ENCODE results near the gene RAD18.

RAD18 gene

DNA sequence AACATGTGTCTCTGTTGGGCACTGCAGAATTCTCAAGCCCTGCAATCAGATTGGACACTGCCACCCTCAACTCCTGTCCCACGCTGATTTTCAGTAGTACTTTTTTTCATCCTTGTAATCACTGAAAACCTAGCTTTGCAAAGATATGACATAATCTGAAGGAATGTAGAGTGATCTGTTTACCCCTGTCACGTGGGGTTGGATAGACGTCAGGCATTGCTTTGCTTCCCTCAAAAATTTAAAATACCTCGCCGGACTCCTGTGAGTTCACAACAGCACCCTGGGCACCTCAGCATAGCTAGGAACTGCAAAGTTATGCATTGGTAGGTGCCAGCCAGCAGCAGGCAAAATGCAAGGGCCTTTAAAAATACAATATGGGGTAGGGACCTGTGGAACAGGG, 122.7 kb downstream of the RAD18 start:
- H3K9me3 ChIP-seq (replicated peaks in 1 of 2; ENCODE audit: control insufficient read depth in 2 of 2, insufficient read depth in 1 of 2, low read depth in 1 of 2, low read length in 2 of 2), result peaks cover 3 to 9% of the 10 kb centered on the region in 2 donors
- H3K4me1 ChIP-seq (ENCODE audit: control insufficient read depth in 2 of 2, insufficient read depth in 1 of 2, low read depth in 1 of 2, low read length in 2 of 2), result peaks cover 0 to 1% of the 10 kb centered on the region in 2 donors
- H3K4ac ChIP-seq (ENCODE audit: low read length), result no peak overlapping the region
- no peak overlapping the region for H2AK5ac ChIP-seq (ENCODE audit: low read depth, low read length)
- no peak overlapping the region for H3K18ac ChIP-seq (ENCODE audit: low read length)
- H4K91ac ChIP-seq (ENCODE audit: low read depth, low read length, poor library complexity), result no peak overlapping the region
- H2BK5ac ChIP-seq (ENCODE audit: low read length), result no peak overlapping the region
- no CpG with 5 or more reads among the region's 5 CpGs for WGBS, 2 donors (ENCODE audit: extremely low coverage in 2 of 2, insufficient read length in 2 of 2, insufficient replicate concordance in 1 of 2)
- no peaks in the 10 kb centered on the region for H3K27me3 ChIP-seq (ENCODE audit: control insufficient read depth in 3 of 3, insufficient read depth in 3 of 3, low read depth in 1 of 3, low read length in 3 of 3)
- H3K4me2 ChIP-seq (ENCODE audit: insufficient read depth, low read length, poor library complexity, severe bottlenecking), result no peak overlapping the region
- no peak for DNase-seq (ENCODE audit: low spot score)
- no peaks in the 10 kb centered on the region for H3K79me1 ChIP-seq (ENCODE audit: low read depth, low read length)
- no peak overlapping the region for H3K9ac ChIP-seq (ENCODE audit: low read depth, low read length, poor library complexity)
- no peaks in the 10 kb centered on the region for H3K36me3 ChIP-seq (replicated peaks in 1 of 2; ENCODE audit: control insufficient read depth in 2 of 2, insufficient read depth in 2 of 2, low read length in 2 of 2)
- H3K23ac ChIP-seq (ENCODE audit: low read depth, low read length, poor library complexity), result no peak overlapping the region
- no peak overlapping the region for H3K27ac ChIP-seq (replicated peaks; ENCODE audit: low read length)
- H2BK120ac ChIP-seq (ENCODE audit: low read depth, low read length), result no peak overlapping the region
- H2AFZ ChIP-seq (ENCODE audit: low read length), result no peak overlapping the region
- no peak overlapping the region for H2BK15ac ChIP-seq (ENCODE audit: low read length)
- H3K14ac ChIP-seq (ENCODE audit: low read length), result no peak overlapping the region
- H4K8ac ChIP-seq (ENCODE audit: low read depth, low read length), result no peak overlapping the region
- H3K4me3 ChIP-seq (ENCODE audit: low read length in 2 of 2), result no peak overlapping the region
- H2BK12ac ChIP-seq (ENCODE audit: low read length), result no peak overlapping the region

- Histone ChIP-seq H3K14ac (ENCODE audit: low read length) (no peak overlapping the region), H3K4ac (ENCODE audit: low read length) (no peak overlapping the region), H3K23ac (ENCODE audit: low read depth, low read length, poor library complexity) (no peak overlapping the region), H2BK120ac (ENCODE audit: low read depth, low read length) (no peak overlapping the region), H3K27ac (replicated peaks; ENCODE audit: low read length) (no peak overlapping the region), H3K18ac (ENCODE audit: low read length) (no peak overlapping the region), H2BK15ac (ENCODE audit: low read length) (no peak overlapping the region), H3K4me1 (ENCODE audit: control insufficient read depth in 2 of 2, insufficient read depth in 1 of 2, low read depth in 1 of 2, low read length in 2 of 2) (no peaks in the 10 kb centered on the region), H3K79me1 (ENCODE audit: low read depth, low read length) (no peaks in the 10 kb centered on the region), H3K27me3 (ENCODE audit: control insufficient read depth in 3 of 3, insufficient read depth in 3 of 3, low read depth in 1 of 3, low read length in 3 of 3) (no peaks in the 10 kb centered on the region), H3K4me2 (ENCODE audit: insufficient read depth, low read length, poor library complexity, severe bottlenecking) (no peak overlapping the region), H4K91ac (ENCODE audit: low read depth, low read length, poor library complexity) (no peak overlapping the region), H3K4me3 (ENCODE audit: low read length in 2 of 2) (no peak overlapping the region), H3K9me3 (replicated peaks in 1 of 2; ENCODE audit: control insufficient read depth in 2 of 2, insufficient read depth in 1 of 2, low read depth in 1 of 2, low read length in 2 of 2) (peaks cover 3 to 6% of the 10 kb centered on the region in 2 donors), H4K8ac (ENCODE audit: low read depth, low read length) (no peak overlapping the region), H2BK5ac (ENCODE audit: low read length) (no peak overlapping the region), H2AFZ (ENCODE audit: low read length) (no peak overlapping the region), H2BK12ac (ENCODE audit: low read length) (no peak overlapping the region), H2AK5ac (ENCODE audit: low read depth, low read length) (no peak overlapping the region), H3K36me3 (replicated peaks in 1 of 2; ENCODE audit: control insufficient read depth in 2 of 2, insufficient read depth in 2 of 2, low read length in 2 of 2) (no peaks in the 10 kb centered on the region), H3K9ac (ENCODE audit: low read depth, low read length, poor library complexity) (no peak overlapping the region)
- no peak for DNase-seq (ENCODE audit: low spot score)
- WGBS, 2 donors (ENCODE audit: extremely low coverage in 2 of 2, insufficient read length in 2 of 2, insufficient replicate concordance in 1 of 2), result no CpG with 5 or more reads among the region's 9 CpGs
These were observed 123.5 kb downstream of the RAD18 start for GRCh38 chr3:8839607-8840325.

DNA sequence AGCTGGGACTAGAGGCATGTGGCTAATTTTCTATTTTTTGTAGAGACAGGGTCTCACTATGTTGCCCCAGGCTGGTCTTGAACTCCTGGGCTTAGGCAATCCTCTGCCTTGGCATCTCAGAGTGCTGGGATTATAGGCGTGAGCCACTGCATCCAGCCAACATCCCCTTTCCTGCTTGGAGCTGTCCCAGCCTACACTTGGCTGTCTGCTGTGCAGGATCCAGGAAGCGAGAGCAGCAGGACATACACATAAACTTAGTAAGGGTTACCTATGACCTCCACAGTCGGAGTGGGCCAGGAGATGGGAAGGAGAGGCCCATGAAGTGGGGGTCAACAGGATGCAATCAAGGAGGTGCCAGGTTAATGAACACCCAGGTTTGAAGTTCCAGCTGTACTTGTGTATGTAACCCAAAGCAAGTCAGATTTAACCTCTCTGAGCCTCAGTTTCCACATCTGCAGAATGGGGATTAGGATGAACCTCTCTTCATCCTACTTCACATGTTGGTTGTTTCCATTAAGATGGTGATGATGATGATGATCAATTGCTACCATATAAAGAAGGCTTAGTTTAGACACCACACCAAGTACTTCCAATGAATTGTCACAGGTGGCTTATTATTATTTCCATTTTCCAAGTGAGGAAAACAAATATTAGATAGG, 124.4 kb downstream of the RAD18 start:
- H2BK15ac ChIP-seq (ENCODE audit: low read length), result no peak overlapping the region
- H2BK12ac ChIP-seq (ENCODE audit: low read length), result no peak overlapping the region
- H2AK5ac ChIP-seq (ENCODE audit: low read depth, low read length), result no peak overlapping the region
- H3K4me2 ChIP-seq (ENCODE audit: insufficient read depth, low read length, poor library complexity, severe bottlenecking), result no peak overlapping the region
- H3K9me3 ChIP-seq (replicated peaks in 1 of 2; ENCODE audit: control insufficient read depth in 2 of 2, insufficient read depth in 1 of 2, low read depth in 1 of 2, low read length in 2 of 2), result peaks cover 0 to 2% of the 10 kb centered on the region in 2 donors
- DNase-seq (ENCODE audit: low spot score), result no peak
- no peak overlapping the region for H2AFZ ChIP-seq (ENCODE audit: low read length)
- no peak overlapping the region for H3K4me3 ChIP-seq (ENCODE audit: low read length in 2 of 2)
- H2BK5ac ChIP-seq (ENCODE audit: low read length), result no peak overlapping the region
- no peak overlapping the region for H3K23ac ChIP-seq (ENCODE audit: low read depth, low read length, poor library complexity)
- no peak overlapping the region for H3K27ac ChIP-seq (replicated peaks; ENCODE audit: low read length)
- no peak overlapping the region for H3K14ac ChIP-seq (ENCODE audit: low read length)
- H3K4me1 ChIP-seq (ENCODE audit: control insufficient read depth in 2 of 2, insufficient read depth in 1 of 2, low read depth in 1 of 2, low read length in 2 of 2), result no peaks in the 10 kb centered on the region
- no peak overlapping the region for H2BK120ac ChIP-seq (ENCODE audit: low read depth, low read length)
- H3K18ac ChIP-seq (ENCODE audit: low read length), result no peak overlapping the region
- no peak overlapping the region for H4K8ac ChIP-seq (ENCODE audit: low read depth, low read length)
- WGBS, 2 donors (ENCODE audit: extremely low coverage in 2 of 2, insufficient read length in 2 of 2, insufficient replicate concordance in 1 of 2), result no CpG with 5 or more reads among the region's 3 CpGs
- H3K79me1 ChIP-seq (ENCODE audit: low read depth, low read length), result no peaks in the 10 kb centered on the region
- no peak overlapping the region for H3K4ac ChIP-seq (ENCODE audit: low read length)
- H4K91ac ChIP-seq (ENCODE audit: low read depth, low read length, poor library complexity), result no peak overlapping the region
- no peak overlapping the region for H3K9ac ChIP-seq (ENCODE audit: low read depth, low read length, poor library complexity)
- no peaks in the 10 kb centered on the region for H3K27me3 ChIP-seq (ENCODE audit: control insufficient read depth in 3 of 3, insufficient read depth in 3 of 3, low read depth in 1 of 3, low read length in 3 of 3)
- no peaks in the 10 kb centered on the region for H3K36me3 ChIP-seq (replicated peaks in 1 of 2; ENCODE audit: control insufficient read depth in 2 of 2, insufficient read depth in 2 of 2, low read length in 2 of 2)

DNA sequence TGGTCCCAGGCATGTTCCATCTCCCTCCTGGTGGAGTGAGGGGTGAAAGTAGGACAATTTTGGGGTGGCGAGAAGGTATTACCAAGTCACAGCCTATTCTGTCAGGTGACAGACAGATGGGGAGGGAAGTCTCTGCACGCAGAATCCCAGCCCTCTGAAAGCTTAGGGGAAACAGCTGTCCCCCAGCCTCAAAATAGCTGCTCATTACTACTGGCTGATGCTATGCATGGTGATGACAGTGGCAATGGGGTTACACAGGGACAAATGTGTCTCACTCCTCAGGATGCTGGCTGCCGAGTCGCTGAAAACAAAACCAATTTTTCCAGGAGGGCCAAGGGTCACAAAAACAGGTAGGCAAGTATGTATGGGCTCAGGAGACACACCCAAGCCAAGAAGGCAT, 125.0 kb downstream of the RAD18 start:
- Histone ChIP-seq H2BK12ac (ENCODE audit: low read length) (no peak overlapping the region), H2BK15ac (ENCODE audit: low read length) (no peak overlapping the region), H2BK120ac (ENCODE audit: low read depth, low read length) (no peak overlapping the region), H3K9ac (ENCODE audit: low read depth, low read length, poor library complexity) (no peak overlapping the region), H3K18ac (ENCODE audit: low read length) (no peak overlapping the region), H4K91ac (ENCODE audit: low read depth, low read length, poor library complexity) (no peak overlapping the region), H3K23ac (ENCODE audit: low read depth, low read length, poor library complexity) (no peak overlapping the region), H3K4me3 (ENCODE audit: low read length in 2 of 2) (no peak overlapping the region), H2AFZ (ENCODE audit: low read length) (no peak overlapping the region), H3K4ac (ENCODE audit: low read length) (no peak overlapping the region), H4K8ac (ENCODE audit: low read depth, low read length) (no peak overlapping the region), H3K4me2 (ENCODE audit: insufficient read depth, low read length, poor library complexity, severe bottlenecking) (no peak overlapping the region), H3K79me1 (ENCODE audit: low read depth, low read length) (no peaks in the 10 kb centered on the region), H3K4me1 (ENCODE audit: control insufficient read depth in 2 of 2, insufficient read depth in 1 of 2, low read depth in 1 of 2, low read length in 2 of 2) (no peaks in the 10 kb centered on the region), H2BK5ac (ENCODE audit: low read length) (no peak overlapping the region), H2AK5ac (ENCODE audit: low read depth, low read length) (no peak overlapping the region), H3K14ac (ENCODE audit: low read length) (no peak overlapping the region), H3K9me3 (replicated peaks in 1 of 2; ENCODE audit: control insufficient read depth in 2 of 2, insufficient read depth in 1 of 2, low read depth in 1 of 2, low read length in 2 of 2) (peaks cover 0 to 2% of the 10 kb centered on the region in 2 donors), H3K27me3 (ENCODE audit: control insufficient read depth in 3 of 3, insufficient read depth in 3 of 3, low read depth in 1 of 3, low read length in 3 of 3) (no peaks in the 10 kb centered on the region), H3K27ac (replicated peaks; ENCODE audit: low read length) (no peak overlapping the region), H3K36me3 (replicated peaks in 1 of 2; ENCODE audit: control insufficient read depth in 2 of 2, insufficient read depth in 2 of 2, low read length in 2 of 2) (no peaks in the 10 kb centered on the region)
- DNase-seq (ENCODE audit: low spot score), result no peak
- WGBS, 2 donors (ENCODE audit: extremely low coverage in 2 of 2, insufficient read length in 2 of 2, insufficient replicate concordance in 1 of 2), result no CpG with 5 or more reads among the region's 4 CpGs

All from neuronal stem cell (in vitro differentiated cells).